ENCODE results near the gene SNTG2.

SNTG2 gene

DNA sequence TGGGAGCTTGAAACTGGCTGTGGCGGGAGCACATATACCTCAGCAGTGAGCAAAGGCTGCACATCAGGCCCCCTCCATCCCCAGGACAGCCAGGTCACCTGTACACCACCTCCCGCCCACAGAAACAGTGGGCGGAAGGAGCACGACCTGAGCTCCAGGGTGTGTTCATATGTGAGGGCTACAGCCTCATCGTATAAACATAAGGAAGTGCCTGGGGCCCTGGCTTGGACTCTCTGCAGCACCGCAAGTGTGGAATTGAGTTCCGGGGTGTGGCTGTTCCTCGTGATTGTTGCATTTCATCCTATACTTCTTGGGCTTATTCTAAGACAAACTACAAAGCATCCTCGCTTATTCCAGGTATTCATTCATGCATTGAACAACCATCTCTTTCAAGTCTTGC is 402.5 kb downstream of the SNTG2 start:
- Mint-ChIP-seq H3K27ac (no peak overlapping the region), H3K36me3 (no peaks in the 10 kb centered on the region), H3K9me3 (no peaks in the 10 kb centered on the region), H3K4me1 (no peaks in the 10 kb centered on the region), H3K4me3 (no peak overlapping the region)
- no peak for ATAC-seq
- DNase-seq (ENCODE audit: low spot score in 2 of 2), result no peak

DNA sequence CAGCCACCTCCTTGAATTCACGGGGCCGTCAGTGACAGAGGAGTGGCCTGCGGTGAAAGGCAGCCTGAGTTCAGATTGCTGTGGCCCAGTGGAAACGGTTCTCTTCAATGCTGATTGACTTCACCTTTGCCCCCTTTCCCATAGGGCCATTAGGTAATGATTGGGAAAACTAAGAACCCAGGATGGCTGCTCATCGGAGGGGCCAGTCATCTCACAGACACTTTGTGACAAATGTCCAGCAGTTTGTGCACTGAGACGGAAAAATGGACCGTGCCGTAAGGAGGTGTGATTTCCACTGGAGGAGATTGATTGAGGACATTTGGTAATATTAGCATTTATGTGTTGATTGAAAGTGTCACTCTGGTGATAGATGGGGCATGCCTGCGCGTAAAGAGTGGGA is 402.9 kb downstream of the SNTG2 start:
- no peak overlapping the region for H3K27ac Mint-ChIP-seq
- no peak for DNase-seq (ENCODE audit: low spot score in 2 of 2)
- no peaks in the 10 kb centered on the region for H3K9me3 Mint-ChIP-seq
- no peak for ATAC-seq
- H3K4me3 Mint-ChIP-seq, result no peak overlapping the region
- H3K36me3 Mint-ChIP-seq, result no peaks in the 10 kb centered on the region
- H3K4me1 Mint-ChIP-seq, result no peaks in the 10 kb centered on the region

DNA sequence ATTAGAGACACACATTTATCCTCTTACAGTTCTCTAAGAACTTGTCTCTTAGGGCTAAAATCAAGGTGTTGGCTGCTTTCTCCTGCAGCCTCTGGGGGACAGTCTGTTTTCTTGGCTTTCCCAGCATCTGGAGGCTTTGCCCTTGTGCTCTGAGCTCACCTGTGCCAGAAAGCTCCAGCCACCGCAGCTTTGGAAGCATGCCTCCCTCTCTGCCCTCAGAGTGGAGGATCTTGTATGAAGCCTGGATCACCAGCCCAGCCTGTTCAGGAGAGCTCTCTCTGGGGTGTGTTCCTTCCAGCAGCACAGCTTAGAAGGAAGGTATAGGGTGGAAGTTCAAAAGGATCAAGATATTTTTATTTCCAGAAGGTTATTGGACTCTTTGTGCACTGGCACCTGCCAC is 409.5 kb downstream of the SNTG2 start:
- H3K4me1 Mint-ChIP-seq, result no peaks in the 10 kb centered on the region
- no peak overlapping the region for H3K4me3 Mint-ChIP-seq
- H3K9me3 Mint-ChIP-seq, result no peaks in the 10 kb centered on the region
- H3K27ac Mint-ChIP-seq, result no peak overlapping the region
- H3K36me3 Mint-ChIP-seq, result no peaks in the 10 kb centered on the region
- no peak for DNase-seq (ENCODE audit: low spot score in 2 of 2)
- ATAC-seq, result no peak

DNA sequence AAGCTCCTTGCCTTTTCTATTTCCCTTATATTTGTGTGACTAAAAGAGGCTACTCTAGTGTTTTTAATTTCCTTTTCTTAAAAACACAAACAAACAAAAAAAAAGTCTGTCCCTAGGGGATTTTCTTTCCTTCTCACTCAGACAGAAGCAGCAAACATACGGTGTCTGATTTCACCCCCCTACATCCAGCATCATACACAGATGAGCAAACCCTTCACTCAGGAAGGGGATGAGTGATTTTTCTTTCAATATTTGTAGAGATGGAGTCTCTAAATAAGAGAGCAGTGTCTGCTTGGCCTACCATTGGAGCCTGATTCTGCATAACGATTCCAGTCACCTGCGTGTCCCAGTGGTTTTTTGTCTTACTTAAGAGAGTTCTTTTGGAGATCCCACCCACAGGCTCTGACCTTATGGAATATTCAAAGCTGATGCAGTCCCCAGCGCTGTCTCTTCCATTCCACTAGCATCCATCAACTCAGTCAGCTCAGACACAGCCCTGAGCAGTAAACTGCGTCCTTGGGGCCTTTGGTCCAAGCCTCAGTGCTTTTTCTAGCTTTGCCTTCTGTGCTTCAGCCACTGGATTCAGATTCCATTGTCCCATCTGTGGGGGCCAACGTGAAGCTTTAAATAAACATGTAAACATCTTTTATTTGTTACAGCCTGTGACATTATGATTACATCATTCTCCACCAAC is 410.1 kb downstream of the SNTG2 start:
- no peak for ATAC-seq
- Mint-ChIP-seq H3K36me3 (no peaks in the 10 kb centered on the region), H3K4me1 (no peaks in the 10 kb centered on the region), H3K27ac (no peak overlapping the region), H3K4me3 (no peak overlapping the region), H3K9me3 (no peaks in the 10 kb centered on the region)
- no peak for DNase-seq (ENCODE audit: low spot score in 2 of 2)

DNA sequence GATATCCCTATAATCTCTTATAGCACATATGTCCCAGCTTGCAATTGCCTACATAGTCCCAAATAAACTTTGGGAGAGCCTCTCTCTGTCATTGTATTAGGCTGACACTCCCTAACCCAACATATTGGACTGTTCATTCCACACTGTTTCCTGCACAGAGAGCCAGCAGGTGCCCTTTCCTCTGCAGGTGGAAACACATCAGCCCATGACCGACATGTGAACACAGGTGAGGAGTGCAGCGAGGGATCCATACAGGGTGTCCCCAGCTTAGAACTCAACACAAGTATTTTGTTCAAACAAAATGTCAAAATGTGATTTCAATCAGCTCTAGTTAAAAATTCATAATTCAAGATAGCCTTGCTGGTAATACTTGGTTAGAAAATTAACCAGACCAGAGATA is 412.7 kb downstream of the SNTG2 start:
- Mint-ChIP-seq H3K9me3 (no peaks in the 10 kb centered on the region), H3K27ac (no peak overlapping the region), H3K4me1 (no peaks in the 10 kb centered on the region), H3K36me3 (no peaks in the 10 kb centered on the region), H3K4me3 (no peak overlapping the region)
- ATAC-seq, result no peak
- no peak for DNase-seq (ENCODE audit: low spot score in 2 of 2)

DNA sequence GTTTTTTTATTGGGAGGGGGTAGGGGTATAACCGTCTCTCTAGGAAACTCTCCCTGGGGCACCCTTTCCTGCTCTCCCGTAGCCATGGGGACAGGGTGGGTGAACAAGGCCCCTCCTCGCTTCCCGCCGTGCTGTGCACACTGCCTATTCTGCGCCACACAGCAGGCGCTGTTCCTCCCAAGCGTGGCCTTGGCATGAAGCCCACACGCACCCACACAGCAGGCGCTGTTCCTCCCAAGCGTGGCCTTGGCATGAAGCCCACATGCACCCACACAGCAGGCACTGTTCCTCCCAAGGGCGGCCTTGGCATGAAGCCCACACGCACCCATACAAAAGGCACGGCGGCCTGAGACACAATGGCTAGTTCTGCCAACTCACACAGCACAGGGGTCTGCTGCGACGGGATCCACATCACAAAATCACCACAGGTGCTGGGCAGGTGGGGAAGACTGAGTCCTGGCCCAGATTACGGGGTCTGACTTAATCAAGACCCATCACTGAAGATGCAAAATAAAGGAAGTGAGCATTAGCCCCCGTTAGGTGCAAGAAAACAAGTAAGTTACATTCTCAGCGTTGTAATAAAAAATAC is 416.0 kb downstream of the SNTG2 start:
- Mint-ChIP-seq H3K4me3 (no peak overlapping the region), H3K36me3 (no peaks in the 10 kb centered on the region), H3K27ac (no peak overlapping the region), H3K4me1 (no peaks in the 10 kb centered on the region), H3K9me3 (no peaks in the 10 kb centered on the region)
- DNase-seq (ENCODE audit: low spot score in 2 of 2), result no peak
- ATAC-seq, result no peak

DNA sequence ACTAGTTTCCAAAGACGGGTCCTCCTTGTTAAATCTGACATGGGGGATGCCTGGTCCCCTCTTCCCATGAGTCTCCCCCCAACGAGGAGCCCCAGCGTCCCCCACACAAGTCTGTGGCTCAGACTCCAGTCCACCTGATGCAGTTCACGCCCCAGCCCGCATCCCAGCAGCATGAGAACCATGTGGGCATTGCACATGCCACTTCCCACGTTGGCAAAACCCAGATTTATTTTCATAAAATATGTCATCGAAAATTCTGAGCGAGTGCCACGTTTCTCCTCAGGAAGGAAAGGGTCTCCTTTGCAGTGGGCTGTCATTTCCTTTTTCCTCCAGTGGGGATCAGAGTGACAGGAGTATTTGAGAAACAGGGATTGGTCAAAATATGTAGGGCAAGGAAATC is 417.0 kb downstream of the SNTG2 start:
- no peak for ATAC-seq
- no peaks in the 10 kb centered on the region for H3K4me1 Mint-ChIP-seq
- H3K27ac Mint-ChIP-seq, result no peak overlapping the region
- no peak overlapping the region for H3K4me3 Mint-ChIP-seq
- no peaks in the 10 kb centered on the region for H3K36me3 Mint-ChIP-seq
- H3K9me3 Mint-ChIP-seq, result no peaks in the 10 kb centered on the region
- DNase-seq (ENCODE audit: low spot score in 2 of 2), result no peak

DNA sequence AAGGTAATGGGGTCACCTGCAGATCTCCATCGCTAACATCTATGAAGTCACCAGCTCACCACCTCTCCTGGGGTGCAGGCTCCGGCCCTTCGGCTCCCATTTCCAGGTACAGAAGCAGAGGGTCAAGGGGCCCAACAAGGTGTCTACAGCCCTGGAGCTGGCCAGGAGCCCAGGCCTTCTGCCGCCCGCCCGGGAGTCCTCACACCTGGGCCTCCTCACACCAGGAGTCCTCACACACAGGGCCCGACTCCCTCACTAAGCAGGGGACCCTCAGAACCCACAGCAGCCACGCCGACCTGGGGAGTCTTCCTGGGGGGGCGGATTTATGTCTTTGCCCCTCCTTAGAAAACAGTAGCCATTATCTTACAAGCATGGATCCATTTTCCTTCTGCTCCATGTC is 419.3 kb downstream of the SNTG2 start:
- no peak for DNase-seq (ENCODE audit: low spot score in 2 of 2)
- Mint-ChIP-seq H3K27ac (no peak overlapping the region), H3K4me3 (no peak overlapping the region), H3K4me1 (no peaks in the 10 kb centered on the region), H3K36me3 (no peaks in the 10 kb centered on the region), H3K9me3 (no peaks in the 10 kb centered on the region)
- no peak for ATAC-seq

DNA sequence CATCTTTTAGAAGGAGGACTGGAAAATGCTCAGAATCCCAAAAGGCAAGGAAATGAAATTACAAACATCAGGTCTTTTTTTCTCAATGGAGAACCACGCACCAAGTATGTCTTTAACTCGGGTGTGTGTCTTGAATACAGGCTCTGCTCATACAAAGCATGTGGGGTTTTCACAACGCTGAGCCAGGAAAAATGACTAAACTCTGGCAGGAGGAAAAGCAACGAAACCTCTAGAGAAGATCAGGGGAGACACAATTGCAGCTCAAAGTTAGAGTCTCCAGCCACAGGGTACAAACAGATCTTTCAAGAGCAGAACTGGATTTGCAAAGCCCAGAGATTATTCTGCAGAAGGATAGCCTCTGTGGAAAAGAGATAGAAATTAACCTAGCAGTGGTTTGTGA is 419.8 kb downstream of the SNTG2 start:
- Mint-ChIP-seq H3K9me3 (no peaks in the 10 kb centered on the region), H3K27ac (no peak overlapping the region), H3K4me1 (no peaks in the 10 kb centered on the region), H3K4me3 (no peak overlapping the region), H3K36me3 (no peaks in the 10 kb centered on the region)
- ATAC-seq, result no peak
- DNase-seq (ENCODE audit: low spot score in 2 of 2), result no peak

DNA sequence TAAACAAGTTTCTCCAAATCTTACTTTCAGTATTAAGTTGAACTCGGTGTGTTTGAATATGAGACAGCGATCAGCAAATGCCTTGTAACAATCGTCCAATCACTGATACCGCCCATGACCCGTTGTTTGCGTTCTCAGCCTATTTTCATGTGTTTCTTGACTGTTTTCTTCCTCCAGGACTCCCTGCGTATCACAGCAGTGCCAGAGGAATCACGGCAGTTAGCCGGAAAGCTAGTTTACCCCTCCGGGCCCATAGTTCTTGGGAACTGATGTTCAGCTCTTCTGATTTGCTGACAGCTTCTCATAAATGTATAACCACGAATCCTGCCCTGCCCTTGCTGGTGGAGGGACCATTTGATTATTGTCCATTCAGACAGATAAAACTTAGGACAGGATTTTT is 420.4 kb downstream of the SNTG2 start:
- Mint-ChIP-seq H3K36me3 (no peaks in the 10 kb centered on the region), H3K27ac (no peak overlapping the region), H3K4me3 (no peak overlapping the region), H3K9me3 (no peaks in the 10 kb centered on the region), H3K4me1 (no peaks in the 10 kb centered on the region)
- ATAC-seq, result no peak
- DNase-seq (ENCODE audit: low spot score in 2 of 2), result no peak

DNA sequence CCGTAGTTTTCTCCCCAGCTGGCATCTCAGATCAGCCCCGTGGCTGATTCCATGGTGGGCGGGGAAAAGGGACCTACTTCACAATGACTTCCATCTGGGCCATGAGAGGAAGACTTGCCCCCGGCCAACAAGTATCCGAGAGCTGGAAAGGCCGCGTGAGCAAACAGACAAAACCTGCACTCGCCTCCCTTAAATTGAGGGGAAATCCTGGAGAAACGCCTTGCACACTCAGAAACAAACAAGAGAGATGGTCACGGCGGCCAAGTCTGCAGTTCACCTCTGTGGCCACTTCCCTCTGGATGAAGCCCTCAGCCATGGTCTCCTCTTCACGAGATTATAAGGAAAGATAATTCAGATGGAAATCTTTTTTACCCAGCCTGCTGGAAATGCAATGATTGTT is 423.2 kb downstream of the SNTG2 start:
- Mint-ChIP-seq H3K36me3 (no peaks in the 10 kb centered on the region), H3K9me3 (no peaks in the 10 kb centered on the region), H3K4me1 (no peaks in the 10 kb centered on the region), H3K27ac (no peak overlapping the region), H3K4me3 (no peak overlapping the region)
- DNase-seq (ENCODE audit: low spot score in 2 of 2) (no peak), ATAC-seq (no peak)

DNA sequence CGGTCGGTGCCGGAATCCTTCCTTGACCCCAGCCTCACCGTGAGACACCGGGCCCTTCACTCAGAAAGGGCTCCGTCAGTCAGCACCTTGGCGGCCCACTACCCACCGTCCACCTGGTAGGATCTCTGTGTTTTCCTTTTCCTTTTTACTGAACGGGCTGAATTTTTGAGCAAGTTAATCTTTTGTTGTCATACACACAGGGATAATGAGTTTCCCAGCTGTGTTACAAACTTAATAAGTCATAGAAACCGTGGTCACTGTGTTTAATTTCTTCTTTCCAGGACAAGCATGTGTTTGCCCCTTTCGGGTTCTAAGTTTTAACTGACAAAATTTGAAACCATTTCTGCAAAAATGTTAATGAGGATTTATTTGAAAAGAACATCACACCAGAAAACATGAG is 423.6 kb downstream of the SNTG2 start:
- no peak overlapping the region for H3K4me3 Mint-ChIP-seq
- ATAC-seq (no peak), DNase-seq (ENCODE audit: low spot score in 2 of 2) (no peak)
- no peak overlapping the region for H3K27ac Mint-ChIP-seq
- no peaks in the 10 kb centered on the region for H3K9me3 Mint-ChIP-seq
- H3K4me1 Mint-ChIP-seq, result no peaks in the 10 kb centered on the region
- no peaks in the 10 kb centered on the region for H3K36me3 Mint-ChIP-seq

DNA sequence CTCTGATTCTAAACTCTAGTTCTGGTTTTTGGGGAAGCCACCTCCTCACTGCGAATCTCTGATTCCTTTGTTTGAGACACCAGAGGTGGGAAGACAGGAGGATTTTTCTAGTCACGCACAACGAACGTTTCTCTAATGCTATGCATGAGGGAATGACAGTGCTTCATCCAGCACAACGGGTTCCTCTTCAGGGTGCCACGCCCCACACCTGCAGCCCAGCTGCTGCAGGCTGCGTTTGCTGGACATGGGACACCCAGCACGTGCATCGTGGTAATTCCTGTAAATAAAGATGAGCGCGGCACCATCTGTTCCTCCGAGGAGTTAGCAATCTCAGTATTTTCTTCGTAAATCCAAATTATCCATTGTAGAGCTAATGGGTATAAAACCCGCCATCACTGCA is 425.1 kb downstream of the SNTG2 start:
- H3K9me3 Mint-ChIP-seq, result no peaks in the 10 kb centered on the region

DNA sequence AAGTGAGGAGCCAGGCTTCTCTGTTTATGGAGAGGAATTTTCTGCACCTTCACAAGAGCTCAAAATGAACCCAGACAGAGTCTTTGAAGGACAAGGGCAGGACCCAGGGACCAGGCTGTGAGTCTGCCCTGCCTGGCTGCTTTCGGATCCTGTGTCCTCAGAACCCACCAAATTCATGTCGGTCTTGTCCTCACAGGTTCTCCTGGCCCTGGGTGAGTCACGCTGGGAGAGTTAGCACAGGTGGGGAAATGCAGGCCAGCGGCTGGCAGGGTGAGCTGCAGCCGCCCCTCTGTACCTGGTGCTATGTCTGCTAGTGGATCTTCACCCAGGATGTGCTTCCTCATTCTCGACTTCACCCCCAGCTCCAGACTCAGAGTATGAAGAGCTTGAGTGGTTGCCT is 426.8 kb downstream of the SNTG2 start:
- ATAC-seq (no peak), DNase-seq (ENCODE audit: low spot score in 2 of 2) (no peak)
- Mint-ChIP-seq H3K4me1 (no peaks in the 10 kb centered on the region), H3K27ac (no peak overlapping the region), H3K9me3 (no peaks in the 10 kb centered on the region), H3K36me3 (no peaks in the 10 kb centered on the region), H3K4me3 (no peak overlapping the region)

More for the DNA sequence above, 425.1 kb downstream of the SNTG2 start:
- ATAC-seq (no peak), DNase-seq (ENCODE audit: low spot score in 2 of 2) (no peak)
- Mint-ChIP-seq H3K27ac (no peak overlapping the region), H3K36me3 (no peaks in the 10 kb centered on the region), H3K4me3 (no peak overlapping the region), H3K4me1 (no peaks in the 10 kb centered on the region)

DNA sequence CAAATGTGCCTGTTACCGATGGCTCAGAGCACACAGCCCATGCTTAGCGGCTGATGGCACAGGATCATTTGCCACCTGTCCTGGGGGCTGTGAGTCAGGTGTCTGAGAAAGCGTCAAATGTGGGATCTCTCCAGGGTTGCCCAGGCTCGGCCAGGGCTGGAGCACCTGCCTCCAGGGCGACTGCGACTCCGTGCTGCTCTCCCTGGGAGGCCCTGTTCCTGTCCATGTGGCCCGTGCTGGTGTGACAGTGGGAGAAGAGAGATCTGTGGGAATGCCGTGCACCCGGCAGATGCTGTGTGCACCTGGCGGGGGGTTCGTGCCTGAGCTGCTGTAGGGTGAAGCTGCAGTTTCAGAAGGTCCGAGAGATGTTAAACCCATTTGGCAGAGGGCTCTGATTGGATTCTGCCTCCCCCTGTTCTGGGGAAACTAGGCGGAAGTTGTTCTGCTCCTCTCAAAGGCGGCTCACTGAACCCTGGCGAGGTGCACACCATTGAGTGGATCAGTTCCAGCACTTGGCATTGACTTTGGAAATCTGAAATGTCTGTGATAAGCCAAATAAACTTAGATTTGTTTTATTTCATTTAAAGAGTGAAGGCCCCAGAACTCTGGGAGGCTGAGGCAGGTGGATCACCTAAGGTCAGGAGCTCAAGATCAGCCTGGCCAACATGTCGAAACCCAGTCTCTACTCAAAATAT is 428.0 kb downstream of the SNTG2 start:
- Mint-ChIP-seq H3K27ac (no peak overlapping the region), H3K9me3 (no peaks in the 10 kb centered on the region), H3K4me1 (no peaks in the 10 kb centered on the region), H3K36me3 (no peaks in the 10 kb centered on the region), H3K4me3 (no peak overlapping the region)
- no peak for ATAC-seq
- no peak for DNase-seq (ENCODE audit: low spot score in 2 of 2)

DNA sequence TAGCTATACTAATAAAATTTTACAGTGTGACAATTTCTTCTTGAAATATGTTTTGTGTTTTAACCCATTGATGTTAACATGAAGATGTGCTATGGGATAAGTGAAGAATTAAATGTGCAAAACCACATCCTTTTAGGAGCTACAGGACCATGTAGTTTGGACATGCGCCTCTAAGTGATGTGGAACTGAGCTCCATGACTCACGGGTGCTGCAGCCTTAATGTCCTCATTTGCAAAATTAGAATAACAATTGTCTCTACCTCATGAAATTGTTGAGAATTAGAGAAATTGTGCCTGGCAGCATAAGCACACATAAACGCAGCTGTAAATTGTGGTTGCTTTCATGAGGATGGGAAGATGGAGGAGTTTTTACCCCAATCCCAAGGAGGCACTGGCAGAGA is 431.0 kb downstream of the SNTG2 start:
- Mint-ChIP-seq H3K9me3 (no peaks in the 10 kb centered on the region), H3K27ac (no peak overlapping the region), H3K4me3 (no peak overlapping the region), H3K4me1 (no peaks in the 10 kb centered on the region), H3K36me3 (no peaks in the 10 kb centered on the region)
- ATAC-seq, result no peak
- no peak for DNase-seq (ENCODE audit: low spot score in 2 of 2)
